HepG2 (cell line): Measurements from ENCODE around the gene BEND4. TPM values are rescaled to one million over a fixed set of nuclear protein-coding genes. Genes with fewer than 3 reads are reported as not detected.

Source experiments
- ATAC-seq: fragments of 200-7000 bp; cut with Tn5 transposase; 3 replicates; pipeline ENCODE4 v1.9.1; 2020; ENCODE audit warnings: mild to moderate bottlenecking, moderate library complexity
- BruUV-seq: library from RNA; stranded (reverse); fragments of 400-500 nt; replicated peaks from 2 replicates; lab custom pipeline; 2021; lab: Mats Ljungman, UMichigan
- CTCF ChIA-PET: fragments of 300-600 bp; formaldehyde crosslinking; extraction: SDS; loops from one replicate; lab custom pipeline; 2021; ENCODE audit warnings: low total read pairs, inconsistent platforms, low intra/inter-chr PET ratio; lab: Yijun Ruan, JAX
- POLR2A ChIA-PET: fragments of 350-600 bp; sonication (Branson Sonifier 250); formaldehyde crosslinking; loops from one replicate; lab custom pipeline; 2020; ENCODE audit warnings: antibody characterized with exemption, inconsistent platforms; lab: Yijun Ruan, JAX
- DNase-seq: peaks from one replicate; pipeline ENCODE4 v3.0.0-alpha.2; 2015; ENCODE audit warnings: low spot score
- FAIRE-seq: peaks from 3 replicates; lab custom pipeline; 2011; peaks lifted over from hg19 to GRCh38; lab: Jason Lieb, UNC
- H2AFZ ChIP-seq: one replicate; pipeline ENCODE4 v1.6.1; 2011; ENCODE audit warnings: low read length, inconsistent platforms
- H3K27ac ChIP-seq: fragments of 300-600 bp; 3 replicates; pipeline ENCODE4 v1.8.0; 2011; ENCODE audit warnings: mixed run types, mild to moderate bottlenecking, mixed read lengths, low read length, inconsistent platforms; ENCODE audit not compliant: insufficient read depth; ENCODE audit errors: extremely low read length
- H3K27me3 ChIP-seq, 2 experiments: fragments of 200-600 bp in 1 of 2; 2 replicates in 1 of 2; 3 replicates in 1 of 2; pipeline versions ENCODE4 v1.6.0 to v1.8.0; 2011; ENCODE audit warnings: low read length in 2 of 2, mild to moderate bottlenecking in 2 of 2, moderate library complexity in 2 of 2, inconsistent platforms in 1 of 2; ENCODE audit not compliant: insufficient read depth in 2 of 2, control insufficient read depth in 1 of 2
- H3K36me3 ChIP-seq, 2 experiments: fragments of 200-600 bp in 1 of 2; replicated peaks in 1 of 2; 2 replicates in 1 of 2; 3 replicates in 1 of 2; pipeline versions ENCODE4 v1.5.1 to v1.8.0; 2011; ENCODE audit warnings: low read length in 2 of 2, inconsistent platforms in 1 of 2; ENCODE audit not compliant: insufficient read depth in 2 of 2, control insufficient read depth in 1 of 2
- H3K4me1 ChIP-seq: 2 replicates; pipeline ENCODE4 v1.5.1; 2012; ENCODE audit warnings: low read length, inconsistent platforms; ENCODE audit not compliant: insufficient read depth
- H3K4me2 ChIP-seq: 2 replicates; pipeline ENCODE4 v1.6.0; 2011; ENCODE audit warnings: low read depth, low read length, inconsistent platforms
- H3K4me3 ChIP-seq, 3 experiments: fragments of 200-600 bp in 1 of 3; sonication (generic), shearing (Covaris generic) in 1 of 3; replicated peaks in 1 of 3; 2 replicates each; pipeline ENCODE4 v1.5.1; 2011 to 2016; ENCODE audit warnings: low read length in 3 of 3, inconsistent platforms in 2 of 3, low read depth in 2 of 3, mild to moderate bottlenecking in 2 of 3, control low read depth in 1 of 3, mixed read lengths in 1 of 3; ENCODE audit not compliant: insufficient read depth in 1 of 3
- H3K79me2 ChIP-seq: one replicate; pipeline ENCODE4 v1.6.1; 2011; ENCODE audit warnings: low read length, inconsistent platforms; ENCODE audit not compliant: insufficient read depth
- H3K9ac ChIP-seq: 2 replicates; pipeline ENCODE4 v1.6.0; 2011; ENCODE audit warnings: mild to moderate bottlenecking, low read depth, low read length, inconsistent platforms; ENCODE audit not compliant: insufficient read depth
- H3K9me3 ChIP-seq: 2 replicates; pipeline ENCODE4 v1.5.1; 2012; ENCODE audit warnings: mild to moderate bottlenecking, low read length
- H4K20me1 ChIP-seq: 2 replicates; pipeline ENCODE4 v1.6.0; 2011; ENCODE audit warnings: inconsistent platforms, mild to moderate bottlenecking, low read length, moderate library complexity; ENCODE audit not compliant: insufficient read depth
- EHMT2 ChIP-seq: fragments of 200-600 bp; sonication (generic); IDR thresholded peaks from 2 replicates; pipeline ENCODE4 v1.7.0; 2017; ENCODE audit warnings: antibody characterized with exemption, low read depth, low read length, borderline replicate concordance
- ERF ChIP-seq: IDR thresholded peaks from 2 replicates; pipeline ENCODE4 v1.6.1; 2018; ENCODE audit warnings: missing biosample characterization, missing genetic modification reagents
- HHEX ChIP-seq: IDR thresholded peaks from 2 replicates; pipeline ENCODE4 v1.6.1; 2016; ENCODE audit warnings: control low read depth
- KDM5A ChIP-seq: fragments of 200-600 bp; sonication (generic); IDR thresholded peaks from 2 replicates; pipeline ENCODE4 v1.7.0; 2018; ENCODE audit warnings: antibody characterized with exemption, mild to moderate bottlenecking, low read length, borderline replicate concordance
- MIXL1 ChIP-seq: IDR thresholded peaks from 2 replicates; pipeline ENCODE4 v1.6.1; 2016
- NBN ChIP-seq: fragments of 450-650 bp; conservative IDR thresholded peaks from 2 replicates; pipeline ENCODE4 v1.6.1; 2017
- NFATC3 ChIP-seq: sonication (generic); formaldehyde crosslinking; IDR thresholded peaks from 2 replicates; pipeline ENCODE4 v1.5.1; 2020; ENCODE audit warnings: mild to moderate bottlenecking, missing genetic modification reagents
- PAXIP1 ChIP-seq: sonication (generic); formaldehyde crosslinking; conservative IDR thresholded peaks from 2 replicates; pipeline ENCODE4 v1.4.0; 2020; ENCODE audit warnings: mild to moderate bottlenecking, missing genetic modification reagents, moderate library complexity
- POLR2A ChIP-seq, 2 experiments: IDR thresholded peaks; 2 replicates each; pipeline ENCODE4 v1.6.1; 2011; ENCODE audit warnings: low read depth in 2 of 2, low read length in 2 of 2, mild to moderate bottlenecking in 1 of 2, moderate library complexity in 1 of 2; ENCODE audit not compliant: insufficient read depth in 1 of 2
- RFXAP ChIP-seq: sonication (generic); formaldehyde crosslinking; IDR thresholded peaks from 2 replicates; pipeline ENCODE4 v1.4.0; 2020; ENCODE audit warnings: missing genetic modification reagents, borderline replicate concordance
- ZBTB26 ChIP-seq: IDR thresholded peaks from 2 replicates; pipeline ENCODE4 v1.6.1; 2016; ENCODE audit warnings: missing compliant biosample characterization, missing genetic modification reagents, borderline replicate concordance
- ZNF232 ChIP-seq: sonication (generic); formaldehyde crosslinking; IDR thresholded peaks from 2 replicates; pipeline ENCODE4 v1.4.0; 2020; ENCODE audit warnings: missing genetic modification reagents, borderline replicate concordance
- ZNF335 ChIP-seq: sonication (generic); formaldehyde crosslinking; IDR thresholded peaks from 2 replicates; pipeline ENCODE4 v1.4.0; 2020; ENCODE audit warnings: missing genetic modification reagents
- ZNF556 ChIP-seq: sonication (generic); formaldehyde crosslinking; IDR thresholded peaks from 2 replicates; pipeline ENCODE4 v1.4.0; 2020; ENCODE audit warnings: mild to moderate bottlenecking, missing genetic modification reagents, borderline replicate concordance
- ZNF569 ChIP-seq: sonication (generic); formaldehyde crosslinking; IDR thresholded peaks from 2 replicates; pipeline ENCODE4 v1.5.0; 2020; ENCODE audit warnings: mild to moderate bottlenecking, missing genetic modification reagents, moderate library complexity, borderline replicate concordance
- ZNF703 ChIP-seq: sonication (generic); formaldehyde crosslinking; IDR thresholded peaks from 2 replicates; pipeline ENCODE4 v1.5.1; 2020; ENCODE audit warnings: missing genetic modification reagents, mild to moderate bottlenecking, moderate library complexity, borderline replicate concordance
- ZNF850 ChIP-seq: sonication (generic); formaldehyde crosslinking; conservative IDR thresholded peaks from 2 replicates; pipeline ENCODE4 v1.9.0; 2021; ENCODE audit warnings: mild to moderate bottlenecking, missing genetic modification reagents
- WGBS: methylation state at CpG from one replicate; pipeline ENCODE4 v1.1.6; 2017; ENCODE audit warnings: low lambda C conversion rate; 5-methylcytosine and 5-hydroxymethylcytosine counted together
- in situ Hi-C: cut with HindIII; loops from 2 replicates; pipeline ENCODE4 v1.10.0; 2017; ENCODE audit warnings: low pct_unique_long_range_greater_than_20kb; ENCODE audit not compliant: extremely low pct_ligation_motif_present
- intact Hi-C: fragments of 100-400 bp; cut with micrococcal nuclease; formaldehyde crosslinking; loops from one replicate; pipeline ENCODE4 v1.10.0; 2022; ENCODE audit not compliant: unreplicated experiment
- polyA plus RNA-seq, 8 experiments: library from polyadenylated mRNA; depleted of rRNA in 3 of 8; stranded (reverse) in 7 of 8; unstranded in 1 of 8; fragments of >200 nt; fragmentation: Illumina TruSeq in 4 of 8; extraction: Trizol in 4 of 8; gene quantifications; 2 replicates each; pipeline versions ENCODE4 v1.2.1 to v1.2.3, GENCODE V29; 2011 to 2016; ENCODE audit warnings: low read depth in 4 of 8, missing spikeins in 1 of 8, mixed read lengths in 1 of 8; ENCODE audit not compliant: insufficient read depth in 1 of 8
- total RNA-seq, 5 experiments: library from RNA; depleted of rRNA; stranded (reverse); fragments of >200 nt; fragmentation: Illumina TruSeq; extraction: Trizol; gene quantifications; 2 replicates each; pipeline ENCODE4 v1.2.3, GENCODE V29; 2016; ENCODE audit warnings: low read depth in 1 of 5

The BEND4 gene
- total and polyA plus RNA-seq, 2 of the 13 experiments (the other 11 are each of a cell fraction or from before 2014, with no cell fraction given), result not detected

GRCh38 chr4:42150653-42151567 is 1.5 kb downstream of the BEND4 start (continued):
- no peak for TF ChIP-seq ZBTB26 (CRISPR knock-in tag)
- TF ChIP-seq NFATC3 (CRISPR knock-in tag), result no peak
- TF ChIP-seq ZNF556 (CRISPR knock-in tag), result no peak
- no peak for TF ChIP-seq ZNF850 (CRISPR knock-in tag)
- TF ChIP-seq ERF, result no peak
- no peak for TF ChIP-seq ZNF232 (CRISPR knock-in tag)

GRCh38 chr4:42149004-42149403 is 3.5 kb downstream of the BEND4 start:
- no peak for ATAC-seq

More at GRCh38 chr4:42149004-42149403, 3.5 kb downstream of the BEND4 start:
- CTCF ChIA-PET, result no interaction called here
- DNase-seq, result no peak
- H3K27ac ChIP-seq, result no peak overlapping the region
- no peak for FAIRE-seq
- H3K9ac ChIP-seq, result no peak overlapping the region
- no peaks in the 10 kb centered on the region for H3K79me2 ChIP-seq
- no peaks in the 10 kb centered on the region for H3K9me3 ChIP-seq
- BruUV-seq, result no TSS peak
- no peaks in the 10 kb centered on the region for H3K4me1 ChIP-seq
- H2AFZ ChIP-seq, result no peak overlapping the region
- in situ Hi-C loops, result no loop called here
- WGBS, result 12% methylated on average over 7 of the region's 7 CpGs
- H4K20me1 ChIP-seq, result no peaks in the 10 kb centered on the region
- intact Hi-C loops, result no loop called here
- H3K36me3 ChIP-seq, result no peaks in the 10 kb centered on the region
- POLR2A ChIA-PET, result no interaction called here
- no peak overlapping the region for H3K4me3 ChIP-seq
- no peak overlapping the region for H3K4me2 ChIP-seq
- no peaks in the 10 kb centered on the region; a peak in 1 of 5 replicates for H3K27me3 ChIP-seq
- TF ChIP-seq POLR2A (IDR thresholded peaks at IDR 0.05; ENCODE audit: insufficient read depth in 1 of 2, low read depth in 2 of 2, low read length in 2 of 2) (no peak), ZNF335 (CRISPR knock-in tag) (no peak), RFXAP (CRISPR knock-in tag) (no peak), PAXIP1 (no peak), HHEX (CRISPR knock-in tag) (no peak), KDM5A (no peak), ZNF569 (CRISPR knock-in tag) (no peak), NBN (no peak), ZNF703 (CRISPR knock-in tag) (no peak), EHMT2 (no peak), MIXL1 (CRISPR knock-in tag) (no peak)
